Measurements from ENCODE around the gene CISTR. TPM values are rescaled to one million over a fixed set of nuclear protein-coding genes. Genes with fewer than 3 reads are reported as not detected.
A peak's percentile ranks its signal among the peaks of the same experiment; 100 is the strongest.

Gene CISTR
- total RNA-seq, 1 donor: not detected

- no peak overlapping the region for H3K4me3 ChIP-seq (ENCODE audit: low read depth, low read length)
- TF ChIP-seq CTCF (IDR thresholded peaks at IDR 0.05; ENCODE audit: insufficient read depth, low read depth, low read length): no peak
- DNase-seq (ENCODE audit: low read depth): no peak
Measured at GRCh38 chr12:53703756-53704155, 48.0 kb downstream of the CISTR start.

- peak; percentile 86 for TF ChIP-seq CTCF (IDR thresholded peaks at IDR 0.05; ENCODE audit: insufficient read depth, low read depth, low read length)
- no peak overlapping the region for H3K4me3 ChIP-seq (ENCODE audit: low read depth, low read length)
- peak; percentile 73 for DNase-seq (ENCODE audit: low read depth)
Measured at GRCh38 chr12:53701518-53702264, 50.1 kb downstream of the CISTR start.

GRCh38 chr12:53700567-53700966, 51.2 kb downstream of the CISTR start:
- no peak for TF ChIP-seq CTCF (IDR thresholded peaks at IDR 0.05; ENCODE audit: insufficient read depth, low read depth, low read length)
- no peak overlapping the region for H3K4me3 ChIP-seq (ENCODE audit: low read depth, low read length)
- DNase-seq (ENCODE audit: low read depth): no peak

GRCh38 chr12:53699678-53700025, 52.1 kb downstream of the CISTR start:
- DNase-seq (ENCODE audit: low read depth): no peak
- no peak for TF ChIP-seq CTCF (IDR thresholded peaks at IDR 0.05; ENCODE audit: insufficient read depth, low read depth, low read length)
- H3K4me3 ChIP-seq (ENCODE audit: low read depth, low read length): no peak overlapping the region

GRCh38 chr12:53698948-53699677, 52.7 kb downstream of the CISTR start:
- no peak for TF ChIP-seq CTCF (IDR thresholded peaks at IDR 0.05; ENCODE audit: insufficient read depth, low read depth, low read length)
- DNase-seq (ENCODE audit: low read depth): no peak
- H3K4me3 ChIP-seq (ENCODE audit: low read depth, low read length): no peak overlapping the region

- H3K4me3 ChIP-seq (ENCODE audit: low read depth, low read length): no peak overlapping the region
- no peak for DNase-seq (ENCODE audit: low read depth)
- TF ChIP-seq CTCF (IDR thresholded peaks at IDR 0.05; ENCODE audit: insufficient read depth, low read depth, low read length): no peak
Measured at GRCh38 chr12:53696655-53697331, 55.0 kb downstream of the CISTR start.

Other genes with a start within 250 kb of the CISTR start
- not detected in 2 replicates for gene NPFF, start 244.5 kb downstream of the CISTR start, total RNA-seq
- gene ATF7, start 125.6 kb downstream of the CISTR start, total RNA-seq: 9.3 and 14.7 TPM in 2 replicates
- gene ATP5MC2, start 75.9 kb downstream of the CISTR start, total RNA-seq: 70.8 and 72.2 TPM in 2 replicates
- gene CALCOCO1, start 24.5 kb downstream of the CISTR start, total RNA-seq: 78.2 and 84.4 TPM in 2 replicates
- gene HOXC13, start 186.9 kb upstream of the CISTR start, total RNA-seq: 0.32 TPM in 1 of 2 replicates, not detected in the other
- under 0.01 TPM in 2 replicates for gene HOXC12, start 202.9 kb upstream of the CISTR start, total RNA-seq
- 0.86 and 2.9 TPM in 2 replicates for gene HOXC11, start 221.1 kb upstream of the CISTR start, total RNA-seq
- gene HOTAIR, start 223.0 kb upstream of the CISTR start, total RNA-seq: 0.86 and 3.2 TPM in 2 replicates
- 0.43 and 5.2 TPM in 2 replicates for gene HOXC10, start 233.2 kb upstream of the CISTR start, total RNA-seq
- gene HOXC9, start 248.2 kb upstream of the CISTR start, total RNA-seq: 0.86 and 7.4 TPM in 2 replicates